Fibroblast of gingiva (primary cell): ENCODE results near the gene RUFY4.
"Not testable (repeated sequence)": the region's sequence is repeated elsewhere in the genome, so short reads cannot be mapped to it uniquely, and the experiment has no call there.

Experiments
- DNase-seq: peaks from one replicate; pipeline ENCODE4 v3.0.0-alpha.2; 2011; ENCODE audit warnings: low read depth

RUFY4 gene

GRCh38 chr2:218031771-218032257, 37.2 kb upstream of the RUFY4 start:
- DNase-seq: no peak

DNA sequence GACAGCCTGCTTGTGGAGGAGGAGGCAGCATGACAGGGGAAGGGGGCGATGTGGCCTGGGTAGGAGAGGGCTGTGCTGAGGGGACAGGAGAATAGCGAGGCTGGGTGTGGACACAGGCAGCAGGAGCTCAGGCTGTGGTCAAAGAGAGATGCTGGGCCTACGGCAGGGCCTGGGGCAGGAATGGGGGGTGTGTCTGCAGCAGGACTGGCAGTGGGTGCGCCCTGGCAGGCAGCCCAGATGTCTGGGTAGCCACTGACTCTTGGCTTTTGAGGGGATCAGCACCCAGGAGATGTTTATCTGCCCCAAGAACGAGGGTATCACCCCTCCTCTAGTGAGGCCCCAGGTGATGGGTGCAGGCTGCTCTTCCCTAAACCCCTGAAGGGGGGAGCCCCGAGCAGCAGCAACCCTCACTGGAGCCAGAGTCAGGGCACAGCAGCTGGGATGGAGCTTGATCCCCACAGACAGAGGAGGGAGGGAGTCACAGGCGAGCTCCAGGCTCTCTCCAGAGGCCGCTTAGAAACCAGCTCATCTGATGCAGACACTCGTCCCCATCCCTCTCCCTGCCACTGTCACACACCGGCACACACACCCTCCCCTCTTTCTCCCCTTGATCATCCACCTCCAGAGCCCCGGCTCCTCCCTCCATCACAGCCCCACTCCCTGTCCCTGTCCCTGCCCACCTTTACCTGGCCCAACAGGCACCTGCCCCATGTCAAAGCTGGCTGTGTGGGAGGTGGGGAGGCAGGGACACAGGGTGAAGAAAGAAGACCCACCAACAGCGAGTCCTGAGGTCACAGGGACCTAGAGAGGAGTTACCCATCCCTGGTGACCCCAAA, 36.5 kb upstream of the RUFY4 start:
- no peak for DNase-seq

- DNase-seq: no peak
Measured at GRCh38 chr2:218033208-218033589, 35.9 kb upstream of the RUFY4 start.

DNA sequence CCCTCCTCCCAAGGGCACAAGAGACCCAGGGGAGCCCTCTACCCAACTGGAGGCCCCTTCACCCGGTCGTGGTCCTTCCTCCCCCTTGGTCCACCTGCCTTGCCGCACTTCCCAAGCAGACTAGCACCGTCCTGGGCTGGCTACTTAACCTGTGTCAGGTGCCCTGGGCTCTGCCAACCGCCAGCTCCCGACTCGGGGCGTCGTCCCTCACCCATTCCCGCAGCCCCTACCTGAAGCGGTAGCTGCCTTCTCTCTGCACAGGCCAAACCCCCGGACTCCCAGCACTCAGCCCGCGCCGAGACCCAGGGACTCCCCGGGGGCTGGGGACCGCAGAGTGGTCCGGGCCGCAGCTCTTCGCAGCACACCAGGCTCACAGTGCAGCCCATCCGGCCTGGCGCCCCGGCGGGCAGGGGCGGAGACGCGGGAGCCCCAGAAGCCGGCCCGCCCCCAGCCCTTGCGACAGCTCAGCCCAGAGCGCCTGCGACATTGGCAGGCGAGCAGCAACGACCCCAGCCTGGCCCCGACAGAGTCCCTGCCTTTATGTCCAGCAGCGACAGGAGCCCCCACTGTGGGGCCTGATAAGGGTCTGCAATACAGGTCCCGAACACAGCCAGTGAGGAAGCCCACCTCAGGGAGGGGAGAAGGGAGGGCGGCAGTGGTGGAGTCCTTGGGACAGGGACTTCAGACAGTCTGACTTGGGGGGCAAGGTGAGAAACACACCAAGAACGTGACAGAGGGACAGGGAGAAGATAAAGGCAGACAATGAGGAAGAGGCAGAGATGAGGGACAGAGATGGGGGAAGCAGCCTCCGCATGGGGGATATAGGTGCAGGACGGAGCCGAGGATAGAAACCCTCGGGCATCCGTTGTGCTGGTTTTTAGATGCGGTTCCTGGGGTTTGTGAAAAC, 35.2 kb upstream of the RUFY4 start:
- DNase-seq: no peak

GRCh38 chr2:218034497-218035213, 34.4 kb upstream of the RUFY4 start:
- DNase-seq: peak; percentile 52

- no peak for DNase-seq
Measured at GRCh38 chr2:218035463-218036100, 33.5 kb upstream of the RUFY4 start.

GRCh38 chr2:218036371-218036770, 32.7 kb upstream of the RUFY4 start:
- DNase-seq: no peak

GRCh38 chr2:218039171-218039570, 29.9 kb upstream of the RUFY4 start:
- DNase-seq: no peak

DNA sequence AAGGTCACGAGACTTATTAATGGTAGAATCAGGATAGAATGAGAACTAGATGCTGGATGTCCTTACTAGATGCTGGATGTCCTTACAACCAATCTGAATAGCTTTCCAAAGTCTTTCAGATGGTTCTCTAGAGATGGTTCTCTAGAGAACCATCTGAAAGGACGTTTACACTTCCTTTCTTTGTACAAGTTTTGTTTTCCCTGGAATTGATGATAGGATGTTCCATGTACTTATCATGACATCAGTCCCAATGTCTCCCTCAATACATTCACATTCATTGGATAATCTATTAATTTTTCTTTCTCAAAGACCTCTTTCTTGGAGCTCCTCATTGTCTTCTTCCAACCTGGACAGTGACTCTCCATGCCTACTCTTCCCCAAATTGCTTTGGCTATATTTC, 28.2 kb upstream of the RUFY4 start:
- DNase-seq: no peak

GRCh38 chr2:218041302-218042168, 27.5 kb upstream of the RUFY4 start:
- DNase-seq: no peak

DNA sequence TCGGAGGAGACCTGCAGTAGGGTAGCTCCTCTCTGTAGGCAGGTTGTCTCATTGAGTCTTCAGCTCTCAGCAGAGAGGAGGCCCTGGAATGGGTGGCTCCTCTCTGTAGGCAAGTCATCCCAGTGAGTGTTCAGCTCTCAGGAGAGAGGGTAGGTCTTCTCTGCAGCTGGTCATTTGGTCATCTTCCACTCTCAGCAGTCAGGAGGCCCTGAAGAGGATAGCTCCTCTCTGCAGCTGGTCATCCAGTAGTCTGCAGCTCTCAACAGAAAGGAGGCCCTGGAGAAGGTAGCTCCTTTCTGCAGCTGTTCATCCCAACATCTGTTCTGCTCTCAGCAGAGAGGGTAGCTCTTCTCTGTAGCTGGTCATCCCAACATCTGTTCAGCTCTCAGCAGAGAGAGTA, 26.0 kb upstream of the RUFY4 start:
- no peak for DNase-seq

DNA sequence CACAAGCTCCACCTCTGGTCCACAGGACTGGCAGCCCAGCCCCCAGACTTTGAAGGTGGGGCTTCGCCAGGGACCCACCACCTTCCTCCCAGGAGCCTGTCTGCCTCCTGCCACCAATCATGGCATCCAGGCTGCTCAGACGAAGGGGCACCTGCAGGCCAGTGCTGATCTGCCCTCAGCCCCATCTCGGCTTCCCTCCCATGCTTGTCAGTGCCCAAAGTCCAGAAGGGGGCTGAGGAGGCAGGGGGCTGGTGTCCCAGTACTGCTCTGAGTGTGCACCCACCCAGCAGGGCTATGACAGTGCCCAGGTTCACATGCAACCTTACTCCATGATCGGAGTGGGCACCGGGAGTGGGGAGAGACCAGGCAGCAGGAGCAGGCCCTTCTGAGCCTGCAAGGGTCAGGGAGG, 25.3 kb upstream of the RUFY4 start:
- DNase-seq: no peak

- DNase-seq: not testable (repeated sequence)
Measured at GRCh38 chr2:218044599-218044998, 24.5 kb upstream of the RUFY4 start.

DNA sequence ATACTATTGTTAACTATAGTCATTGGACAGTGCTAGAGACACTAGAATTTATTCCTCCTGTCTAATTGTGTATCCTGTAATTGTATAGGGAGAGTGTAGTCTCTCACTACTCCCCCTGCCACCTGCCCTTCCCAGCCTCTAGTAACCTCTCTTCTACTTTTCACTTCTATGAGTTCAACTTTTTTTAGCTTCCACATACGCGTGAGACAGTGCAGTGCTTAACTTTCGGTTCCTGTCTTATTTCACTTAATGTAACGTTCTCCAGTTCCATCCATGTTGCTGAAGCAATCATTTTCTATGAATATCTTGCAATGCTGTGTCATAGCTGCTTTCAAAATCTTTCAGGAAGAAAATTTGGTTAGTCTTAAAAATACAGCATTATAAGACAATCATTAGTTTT, 22.8 kb upstream of the RUFY4 start:
- DNase-seq: no peak

DNA sequence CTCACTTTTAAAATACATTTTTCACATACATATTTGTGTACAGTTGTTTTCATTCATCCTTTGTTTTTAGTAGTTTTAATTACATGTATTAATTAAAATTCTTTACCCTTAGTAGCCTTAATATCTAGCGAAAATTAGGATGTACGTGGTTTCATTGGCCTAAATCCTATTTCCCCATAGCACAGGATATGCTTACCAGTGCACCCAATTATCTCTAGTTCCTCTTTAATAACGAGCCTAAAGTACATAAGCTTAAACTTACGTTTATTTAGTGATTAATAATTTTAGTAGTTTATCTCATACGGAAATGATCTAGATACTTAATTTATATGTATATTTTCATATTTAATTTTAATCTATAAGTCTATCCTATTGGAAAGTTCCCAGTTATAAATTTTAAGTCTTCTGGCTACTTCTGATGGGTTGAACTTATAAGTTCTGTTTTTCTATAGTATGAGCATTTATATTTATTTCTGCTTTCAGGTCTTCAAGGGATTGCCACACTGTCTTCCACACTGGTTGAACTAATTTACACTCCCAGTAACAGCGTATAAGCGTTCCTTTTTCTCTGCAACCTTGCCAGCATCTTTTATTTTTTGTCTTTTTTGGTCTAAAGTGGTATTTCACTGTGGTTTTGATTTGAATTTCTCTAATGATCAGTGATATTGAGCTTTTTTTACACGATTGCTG, 21.4 kb upstream of the RUFY4 start:
- no peak for DNase-seq

GRCh38 chr2:218051903-218052302, 17.1 kb upstream of the RUFY4 start:
- no peak for DNase-seq

DNA sequence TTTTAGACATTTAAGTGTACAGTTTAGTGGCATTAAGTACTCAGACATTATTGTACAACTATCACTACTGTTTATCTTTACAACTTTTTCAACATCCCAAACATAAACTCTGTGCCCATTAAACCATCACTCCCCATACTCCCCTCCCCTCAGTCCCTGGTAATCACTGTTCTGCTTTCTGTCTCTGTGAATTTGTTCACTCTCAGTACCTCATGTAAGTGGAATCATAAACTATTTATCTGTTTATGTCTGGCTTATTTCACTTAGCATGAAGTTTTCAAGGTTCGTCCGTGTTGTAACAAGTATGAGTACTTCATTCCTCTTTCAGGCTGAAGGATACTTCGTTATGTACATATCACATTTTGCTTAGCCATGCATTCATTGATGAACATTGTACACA, 9.8 kb upstream of the RUFY4 start:
- DNase-seq: no peak

DNA sequence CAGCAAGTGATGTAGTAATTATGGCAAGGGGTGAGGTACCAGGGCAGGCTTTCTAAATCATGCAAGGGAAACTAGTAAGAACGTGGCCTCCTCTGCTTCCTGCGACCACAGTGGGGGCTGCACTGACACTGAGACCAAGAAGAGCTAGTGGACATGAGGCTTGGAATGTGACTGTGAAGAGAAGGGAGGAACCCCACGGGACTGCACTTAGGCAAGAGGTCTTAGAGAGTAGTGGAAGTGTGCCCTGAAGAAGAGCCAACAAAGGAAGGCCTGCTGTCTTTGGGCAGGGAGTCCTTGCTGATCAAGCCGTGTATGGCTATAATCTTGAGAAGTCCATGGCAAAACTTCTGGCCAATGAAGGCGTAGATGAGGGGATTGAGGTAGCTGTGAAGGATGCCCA, 8.9 kb upstream of the RUFY4 start:
- no peak for DNase-seq

GRCh38 chr2:218060950-218061660, 7.9 kb upstream of the RUFY4 start:
- DNase-seq: no peak

- no peak for DNase-seq
Measured at GRCh38 chr2:218063486-218063885, 5.6 kb upstream of the RUFY4 start.
